HG03432 (cell line): ENCODE data around the gene FEM1B.

Source experiments
- ATAC-seq: cut with Tn5 transposase; IDR thresholded peaks from one replicate; pipeline ENCODE4 v1.9.1; 2021; ENCODE audit warnings: mild to moderate bottlenecking, moderate library complexity; ENCODE audit not compliant: unreplicated experiment

Gene FEM1B

GRCh38 chr15:68305420-68305871 lies 27.9 kb downstream of the FEM1B start:
- no peak for ATAC-seq

- ATAC-seq = no peak
Measured at GRCh38 chr15:68307131-68307928, 29.8 kb downstream of the FEM1B start.

GRCh38 chr15:68309024-68309423 lies 31.5 kb downstream of the FEM1B start:
- no peak for ATAC-seq

- no peak for ATAC-seq
Measured at GRCh38 chr15:68310178-68310803, 32.7 kb downstream of the FEM1B start.

GRCh38 chr15:68310804-68311463 lies 33.4 kb downstream of the FEM1B start:
- no peak for ATAC-seq

- ATAC-seq = no peak
Measured at GRCh38 chr15:68311464-68311835, 33.9 kb downstream of the FEM1B start.

- ATAC-seq = no peak
Measured at GRCh38 chr15:68311859-68312557, 34.5 kb downstream of the FEM1B start.

GRCh38 chr15:68312701-68313204 lies 35.2 kb downstream of the FEM1B start:
- no peak for ATAC-seq

GRCh38 chr15:68313501-68314410 lies 36.2 kb downstream of the FEM1B start:
- no peak for ATAC-seq

- ATAC-seq = no peak
Measured at GRCh38 chr15:68314563-68314962, 37.0 kb downstream of the FEM1B start.

- ATAC-seq = no peak
Measured at GRCh38 chr15:68315035-68315434, 37.5 kb downstream of the FEM1B start.

- ATAC-seq = no peak
Measured at GRCh38 chr15:68315495-68316031, 38.0 kb downstream of the FEM1B start.

GRCh38 chr15:68316061-68316804 lies 38.7 kb downstream of the FEM1B start:
- no peak for ATAC-seq

GRCh38 chr15:68317281-68318007 lies 39.9 kb downstream of the FEM1B start:
- no peak for ATAC-seq

- ATAC-seq = no peak
Measured at GRCh38 chr15:68318008-68318835, 40.7 kb downstream of the FEM1B start.

- no peak for ATAC-seq
Measured at GRCh38 chr15:68318931-68319909, 41.7 kb downstream of the FEM1B start.
